GM21367 (cell line): Measurements from ENCODE around the gene ILK.

Experiments
- ATAC-seq: cut with Tn5 transposase; IDR thresholded peaks from one replicate; pipeline ENCODE4 v1.9.1; 2021; ENCODE audit not compliant: unreplicated experiment

Gene ILK

GRCh38 chr11:6619004-6619745 lies 15.6 kb downstream of the ILK start, which contains the start of gene TPP1:
Gene TPP1, minus strand, starts transcription at chr11:6619422. Its CDS starts 22 bp downstream, at chr11:6619400.
- peak; percentile 99 for ATAC-seq

- no peak for ATAC-seq
Observed at GRCh38 chr11:6620636-6621035, 17.1 kb downstream of the ILK start.

DNA sequence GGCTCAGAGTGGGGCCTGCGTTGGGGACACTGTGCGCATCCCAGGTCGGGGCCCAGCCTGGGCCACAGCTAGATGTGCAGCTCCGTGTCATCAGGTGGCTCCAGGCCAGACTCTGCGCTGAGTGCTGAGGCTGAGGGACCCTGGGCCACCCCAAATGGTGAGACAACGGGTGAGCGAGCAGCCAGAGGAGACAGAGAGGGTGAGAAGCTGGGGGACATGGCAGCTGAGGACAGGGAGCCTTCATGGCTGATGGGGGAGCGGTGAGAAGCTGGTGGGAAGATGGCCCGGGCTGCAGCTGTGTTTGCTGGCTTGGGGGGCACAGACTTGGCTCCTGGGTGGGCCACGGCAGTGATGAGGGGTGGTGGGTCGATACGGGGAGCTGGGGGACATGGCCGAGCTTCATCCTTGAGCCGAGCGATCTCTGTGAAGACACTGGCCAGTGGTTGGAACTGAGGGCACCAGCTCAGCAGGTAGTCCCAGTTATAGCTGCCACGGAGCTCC lies 18.2 kb downstream of the ILK start:
- ATAC-seq = no peak

DNA sequence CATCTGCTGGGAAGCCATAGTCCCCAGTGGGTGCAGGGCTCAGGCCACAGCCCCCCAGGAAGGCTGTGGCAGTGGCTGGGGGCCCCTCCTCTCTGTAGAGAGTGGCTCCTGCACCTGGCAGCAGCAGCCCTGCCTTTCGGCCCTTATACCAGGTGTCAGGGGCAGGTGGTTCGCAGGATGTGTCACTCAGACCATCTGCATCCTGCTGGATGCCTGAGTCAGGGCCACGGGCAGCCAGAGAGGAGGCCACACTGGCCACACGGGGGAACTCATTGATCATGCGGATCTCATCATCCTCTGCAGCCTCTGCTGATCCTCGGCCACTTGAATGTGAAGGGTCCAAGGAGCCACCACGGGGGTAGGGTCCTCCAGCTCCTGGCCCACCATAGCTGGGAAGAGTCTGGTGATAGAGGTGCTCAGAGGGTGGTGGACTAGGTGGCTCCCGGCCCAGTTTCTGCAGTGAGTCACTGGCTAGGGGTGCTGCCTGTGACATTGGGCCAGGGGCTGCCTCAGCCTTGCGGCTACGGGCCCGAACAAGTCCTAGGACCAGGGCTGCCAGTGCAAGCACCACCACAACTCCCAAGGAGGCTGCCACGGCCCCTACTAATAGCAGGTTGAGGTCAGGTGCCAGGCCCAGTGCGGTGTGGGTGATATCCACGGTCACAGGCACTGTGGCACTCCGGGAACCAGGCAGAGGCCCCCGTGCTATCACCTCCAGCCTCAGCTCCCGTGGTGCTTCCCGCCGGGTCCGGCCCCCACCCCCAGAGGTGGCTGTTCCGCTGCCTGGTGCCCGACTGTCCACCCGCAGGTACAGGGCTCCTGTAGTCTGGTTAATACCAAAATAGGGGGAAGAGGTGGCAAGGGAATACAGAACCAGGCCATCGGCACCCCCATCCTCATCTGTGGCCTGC lies 18.9 kb downstream of the ILK start:
- no peak for ATAC-seq

GRCh38 chr11:6623391-6624363 lies 20.1 kb downstream of the ILK start:
- no peak for ATAC-seq

DNA sequence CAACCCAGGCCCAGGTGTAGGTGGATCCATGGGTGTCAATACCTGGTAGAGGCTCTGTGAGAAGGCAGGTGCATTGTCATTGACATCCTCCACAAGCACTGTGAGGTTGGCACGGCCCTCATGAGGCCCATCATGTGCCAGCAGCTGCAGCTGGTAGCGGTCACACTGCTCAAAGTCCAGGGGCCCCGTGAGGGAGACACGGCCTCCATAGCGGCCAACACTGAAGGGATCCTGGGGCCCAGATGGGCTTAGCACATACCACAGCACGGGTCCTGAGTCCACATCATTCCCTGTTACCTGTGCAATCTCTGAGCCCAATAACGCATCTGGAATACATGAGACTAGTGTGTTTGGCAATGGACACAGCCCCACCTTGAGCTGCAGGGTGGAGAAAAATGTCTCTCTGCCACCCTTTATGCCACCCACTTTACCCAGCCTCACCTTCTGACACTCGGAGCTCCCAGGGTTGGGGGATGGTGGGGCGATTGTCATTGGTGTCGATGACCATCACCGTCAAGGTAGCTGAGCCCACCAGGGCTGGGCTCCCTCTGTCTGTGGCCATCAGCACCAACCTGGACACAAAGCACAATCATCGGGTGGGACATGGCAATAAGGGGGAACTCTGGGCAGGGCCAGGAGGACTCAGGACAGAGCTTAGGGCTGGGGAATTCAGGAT lies 21.7 kb downstream of the ILK start:
- no peak for ATAC-seq

DNA sequence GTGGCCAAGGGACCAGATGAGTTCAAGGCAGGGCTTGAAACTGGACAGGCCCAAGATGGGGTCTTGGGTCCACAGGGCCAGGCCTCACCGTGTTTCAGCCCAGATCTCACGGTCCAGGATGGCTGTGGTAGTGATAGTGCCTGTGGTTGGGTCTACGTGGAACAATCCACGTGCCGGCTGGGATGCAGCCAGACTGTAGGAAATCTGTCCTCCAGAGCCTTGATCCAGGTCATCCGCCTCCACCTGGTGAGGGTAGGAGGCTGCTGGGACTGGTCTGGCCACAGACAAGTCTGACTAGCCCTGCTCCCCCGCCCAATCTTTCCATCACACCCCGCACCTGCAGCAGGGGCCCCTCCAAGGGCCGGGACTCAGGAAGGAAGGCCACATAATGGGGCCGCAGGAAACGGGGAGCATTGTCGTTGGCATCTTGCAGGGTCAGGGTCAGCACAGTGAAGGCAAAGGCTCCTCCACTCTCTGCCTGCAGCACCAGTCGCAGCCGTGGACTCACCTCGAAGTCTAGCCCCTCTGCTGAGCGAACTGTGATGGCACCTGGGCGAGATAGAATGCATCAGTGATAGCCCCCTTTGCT lies 22.4 kb downstream of the ILK start:
- ATAC-seq = no peak

DNA sequence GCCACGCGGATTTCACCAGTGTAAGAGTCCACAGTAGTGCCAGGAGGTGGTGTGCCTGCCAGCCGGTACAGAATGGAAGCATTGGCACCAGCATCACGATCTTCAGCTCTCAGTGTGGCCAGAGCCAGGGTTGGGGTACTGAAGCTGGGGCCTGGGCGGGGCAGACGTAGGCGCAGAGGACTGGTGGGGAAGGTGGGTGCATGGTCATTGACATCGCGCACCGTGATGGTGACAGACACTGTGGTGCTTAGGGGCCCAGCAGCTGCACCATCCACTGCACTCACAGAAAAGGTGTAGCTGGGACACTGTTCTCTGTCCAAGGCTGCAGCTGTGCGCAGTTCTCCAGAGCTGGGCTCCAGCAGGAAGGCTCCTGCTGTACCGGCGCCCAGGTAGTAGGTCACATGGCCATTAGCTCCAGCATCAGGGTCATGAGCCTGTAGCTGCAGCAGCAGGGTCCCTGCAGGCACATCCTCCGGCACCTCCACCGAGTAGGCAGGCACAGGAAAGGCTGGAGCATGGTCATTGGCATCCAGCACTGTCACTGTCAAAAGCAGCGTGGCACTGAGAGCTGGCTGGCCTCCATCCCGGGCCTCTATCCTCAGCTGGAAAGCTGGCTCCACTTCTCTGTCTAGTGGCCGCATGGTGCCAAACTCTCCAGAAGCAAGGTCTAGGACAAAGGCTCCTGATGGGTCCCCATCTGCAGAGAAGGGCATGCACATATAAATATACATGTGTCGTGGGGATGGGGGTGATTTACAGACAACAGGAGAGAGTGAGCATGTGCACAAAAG lies 23.6 kb downstream of the ILK start:
- no peak for ATAC-seq

GRCh38 chr11:6627762-6628241 lies 24.2 kb downstream of the ILK start:
- ATAC-seq = peak; percentile 47

- ATAC-seq = no peak
Observed at GRCh38 chr11:6628526-6628925, 25.0 kb downstream of the ILK start.

DNA sequence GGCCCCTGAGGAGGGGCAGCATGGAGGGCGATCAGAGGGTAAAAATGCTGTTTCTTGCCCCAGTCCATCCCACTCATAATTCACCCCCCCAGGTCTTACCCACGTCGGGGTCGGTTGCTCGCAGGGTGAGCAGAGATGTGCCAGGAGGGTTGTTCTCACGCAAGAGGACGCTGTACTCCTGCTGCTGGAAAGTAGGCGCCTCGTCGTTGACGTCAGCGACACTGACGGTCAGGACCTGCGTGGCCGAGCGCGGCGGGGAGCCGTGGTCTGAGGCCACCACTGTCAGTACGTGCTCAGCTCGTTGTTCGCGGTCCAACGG lies 26.0 kb downstream of the ILK start:
- no peak for ATAC-seq

DNA sequence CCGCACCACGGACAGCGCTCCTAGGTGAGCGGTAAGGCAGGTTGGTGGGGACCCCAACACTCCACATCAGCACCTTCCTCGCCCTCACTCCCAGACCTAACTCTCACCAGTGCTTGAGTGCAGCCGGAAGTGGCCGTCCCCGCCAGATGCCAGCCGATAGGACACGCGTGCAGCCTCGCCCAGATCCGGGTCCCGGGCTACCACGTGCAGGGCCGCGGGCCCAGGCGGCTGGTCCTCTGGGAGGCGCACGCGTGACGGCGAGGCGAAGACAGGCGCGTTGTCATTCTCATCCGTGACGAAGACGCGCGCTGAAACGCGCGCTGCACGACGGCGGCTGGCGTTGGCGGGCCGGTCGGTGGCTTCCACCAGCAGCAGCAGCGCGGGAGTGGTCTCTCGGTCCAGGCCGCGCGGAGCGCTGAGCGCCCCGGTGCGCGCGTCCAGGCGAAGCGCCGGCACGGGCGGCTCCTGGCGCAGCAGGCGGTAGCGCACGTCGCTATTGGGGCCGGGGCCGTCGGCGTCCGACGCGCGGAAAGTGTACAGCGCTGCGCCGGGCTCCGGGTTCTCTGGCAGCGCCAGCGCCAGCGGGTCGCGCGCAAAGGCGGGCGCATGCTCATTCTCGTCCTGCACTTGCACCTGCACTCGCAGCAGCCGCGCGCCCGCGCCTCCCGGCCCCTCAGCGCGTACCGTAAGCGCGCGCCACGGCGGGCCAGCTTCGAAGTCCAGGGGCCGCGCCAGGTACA lies 26.5 kb downstream of the ILK start:
- ATAC-seq = no peak

GRCh38 chr11:6630632-6631291 lies 27.2 kb downstream of the ILK start:
- no peak for ATAC-seq

DNA sequence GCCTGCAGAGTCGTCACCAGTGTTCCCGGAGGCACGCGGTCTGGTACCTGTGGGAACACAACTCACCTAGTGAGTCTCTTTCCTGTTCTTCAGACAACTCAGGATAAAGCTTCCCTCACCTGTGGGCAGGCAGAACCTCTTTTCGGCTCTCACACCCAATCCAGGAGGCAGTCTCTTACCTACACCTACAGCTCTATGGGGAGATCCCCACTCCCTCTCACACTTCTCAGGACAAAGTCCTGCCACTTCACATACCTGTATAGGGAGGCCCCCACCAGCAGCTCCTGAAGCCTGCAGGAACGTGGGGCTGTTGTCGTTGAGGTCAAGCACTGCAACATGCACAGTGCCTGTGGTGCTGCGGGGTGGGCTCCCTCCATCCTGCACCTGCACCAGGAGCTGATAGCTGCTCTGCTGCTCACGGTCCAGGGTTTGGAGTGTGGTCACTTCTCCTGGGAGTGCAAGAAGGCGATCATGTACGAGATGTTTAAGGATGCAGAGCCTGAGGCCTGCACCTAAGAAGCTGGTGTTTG lies 27.9 kb downstream of the ILK start:
- no peak for ATAC-seq

- ATAC-seq = no peak
Observed at GRCh38 chr11:6632116-6633073, 28.8 kb downstream of the ILK start.
